Astrocyte of the cerebellum (primary cell): ENCODE results near the gene SORL1-AS1.
"Not testable (repeated sequence)": the region's sequence is repeated elsewhere in the genome, so short reads cannot be mapped to it uniquely, and the experiment has no call there.

Source experiments
- DNase-seq: peaks from one replicate; pipeline ENCODE4 v3.0.0-alpha.2; 2011; ENCODE audit warnings: low read depth
- H3K4me3 ChIP-seq: 2 replicates; pipeline ENCODE4 v1.5.1; 2011; ENCODE audit warnings: mild to moderate bottlenecking, low read depth, low read length, moderate library complexity
- in situ Hi-C: cut with HindIII; loops from 2 replicates; pipeline ENCODE4 v1.10.0; 2017; ENCODE audit warnings: low sequenced_read_pairs
- TF ChIP-seq, protein P1 (sequence below): IDR thresholded peaks from 2 replicates; pipeline ENCODE4 v1.5.1; 2012; ENCODE audit warnings: low read length, low read depth, moderate library complexity, mild to moderate bottlenecking; ENCODE audit errors: missing control alignments

Gene SORL1-AS1

DNA sequence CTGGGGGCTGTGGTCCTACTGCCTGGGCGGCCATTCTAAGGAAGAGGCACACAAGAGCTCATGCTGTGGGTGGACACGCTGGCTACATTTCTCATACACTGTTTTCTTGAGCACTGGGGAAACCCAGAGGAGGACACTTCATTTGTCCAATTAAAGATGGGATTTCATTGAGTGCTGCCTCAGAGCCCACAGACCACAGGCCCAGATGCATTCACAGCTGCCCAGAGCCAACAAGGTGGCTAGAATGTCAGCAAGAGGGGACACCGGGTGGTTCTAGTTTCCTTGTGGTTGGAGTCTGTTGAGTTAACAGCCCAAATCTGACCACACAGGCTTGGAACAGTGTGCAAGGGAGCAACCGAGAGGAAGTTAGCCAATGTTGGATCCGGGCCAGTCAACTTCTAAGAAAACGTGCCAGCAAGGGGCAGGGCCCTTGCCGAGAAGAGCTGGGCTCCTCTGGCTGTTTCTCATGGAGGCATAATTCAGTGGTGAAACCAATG, 35.7 kb downstream of the SORL1-AS1 start:
- in situ Hi-C loops, result no loop called here
- peak; percentile 99 for DNase-seq
- no peak overlapping the region for H3K4me3 ChIP-seq
- TF ChIP-seq, protein P1, sequence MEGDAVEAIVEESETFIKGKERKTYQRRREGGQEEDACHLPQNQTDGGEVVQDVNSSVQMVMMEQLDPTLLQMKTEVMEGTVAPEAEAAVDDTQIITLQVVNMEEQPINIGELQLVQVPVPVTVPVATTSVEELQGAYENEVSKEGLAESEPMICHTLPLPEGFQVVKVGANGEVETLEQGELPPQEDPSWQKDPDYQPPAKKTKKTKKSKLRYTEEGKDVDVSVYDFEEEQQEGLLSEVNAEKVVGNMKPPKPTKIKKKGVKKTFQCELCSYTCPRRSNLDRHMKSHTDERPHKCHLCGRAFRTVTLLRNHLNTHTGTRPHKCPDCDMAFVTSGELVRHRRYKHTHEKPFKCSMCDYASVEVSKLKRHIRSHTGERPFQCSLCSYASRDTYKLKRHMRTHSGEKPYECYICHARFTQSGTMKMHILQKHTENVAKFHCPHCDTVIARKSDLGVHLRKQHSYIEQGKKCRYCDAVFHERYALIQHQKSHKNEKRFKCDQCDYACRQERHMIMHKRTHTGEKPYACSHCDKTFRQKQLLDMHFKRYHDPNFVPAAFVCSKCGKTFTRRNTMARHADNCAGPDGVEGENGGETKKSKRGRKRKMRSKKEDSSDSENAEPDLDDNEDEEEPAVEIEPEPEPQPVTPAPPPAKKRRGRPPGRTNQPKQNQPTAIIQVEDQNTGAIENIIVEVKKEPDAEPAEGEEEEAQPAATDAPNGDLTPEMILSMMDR, result no peak

DNA sequence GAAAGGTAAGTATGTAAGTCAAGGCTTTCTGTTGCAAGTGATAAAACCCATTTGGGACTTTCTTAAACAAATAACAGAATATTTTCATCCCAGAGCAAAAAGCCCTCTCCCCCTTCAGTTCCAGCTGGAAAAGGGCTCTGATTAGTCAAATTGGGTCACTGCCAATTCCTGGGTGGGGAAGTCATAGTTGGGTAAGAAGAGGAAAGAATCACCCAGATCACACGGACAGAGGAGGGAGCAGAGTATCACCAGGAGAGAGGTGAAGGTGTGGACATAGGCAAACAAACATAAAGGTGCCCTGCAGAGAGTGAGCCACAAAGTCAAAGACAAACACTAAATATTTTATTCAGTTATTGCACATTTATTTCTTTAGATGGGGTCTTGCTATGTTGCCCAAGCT, 36.9 kb downstream of the SORL1-AS1 start:
- TF ChIP-seq, protein P1, result no peak
- DNase-seq, result no peak
- in situ Hi-C loops, result no loop called here
- H3K4me3 ChIP-seq, result no peak overlapping the region

DNA sequence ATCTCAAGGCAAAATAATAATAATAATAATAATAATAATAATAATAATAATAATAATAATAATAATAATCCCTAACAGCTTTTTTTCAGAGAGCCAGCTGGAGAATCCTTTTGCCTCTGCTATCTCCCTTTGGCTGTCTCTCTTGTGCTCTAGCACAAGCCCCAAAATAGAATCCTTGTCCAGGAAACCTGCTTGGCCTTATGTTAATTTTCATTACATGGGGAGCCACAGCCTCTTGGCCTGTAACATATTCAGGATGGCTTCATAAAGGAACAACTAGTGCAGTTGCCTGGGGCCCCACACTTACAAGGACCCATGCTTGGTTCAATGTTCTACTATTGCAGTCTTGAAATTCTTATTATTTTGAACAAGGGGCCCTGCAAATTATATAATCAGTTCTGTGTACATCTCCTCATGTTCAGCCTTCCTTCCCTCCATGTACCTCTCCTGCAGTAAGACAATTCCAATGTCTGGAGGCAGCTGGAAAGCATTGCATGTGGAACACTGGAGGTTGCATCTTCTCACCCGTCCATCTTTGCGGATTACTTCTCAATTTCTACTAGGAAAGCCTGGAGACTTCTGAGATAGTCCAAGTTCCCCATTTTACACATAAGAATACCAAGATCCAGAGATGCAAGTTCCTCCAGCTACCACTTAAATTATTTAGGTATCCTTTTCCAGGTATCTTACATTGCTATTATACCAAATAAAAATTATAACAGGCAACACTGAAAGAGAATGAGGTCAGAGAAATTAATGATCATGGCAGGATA, 38.4 kb downstream of the SORL1-AS1 start:
- H3K4me3 ChIP-seq, result no peak overlapping the region
- no peak for DNase-seq
- in situ Hi-C loops, result no loop called here
- TF ChIP-seq, protein P1, result no peak

DNA sequence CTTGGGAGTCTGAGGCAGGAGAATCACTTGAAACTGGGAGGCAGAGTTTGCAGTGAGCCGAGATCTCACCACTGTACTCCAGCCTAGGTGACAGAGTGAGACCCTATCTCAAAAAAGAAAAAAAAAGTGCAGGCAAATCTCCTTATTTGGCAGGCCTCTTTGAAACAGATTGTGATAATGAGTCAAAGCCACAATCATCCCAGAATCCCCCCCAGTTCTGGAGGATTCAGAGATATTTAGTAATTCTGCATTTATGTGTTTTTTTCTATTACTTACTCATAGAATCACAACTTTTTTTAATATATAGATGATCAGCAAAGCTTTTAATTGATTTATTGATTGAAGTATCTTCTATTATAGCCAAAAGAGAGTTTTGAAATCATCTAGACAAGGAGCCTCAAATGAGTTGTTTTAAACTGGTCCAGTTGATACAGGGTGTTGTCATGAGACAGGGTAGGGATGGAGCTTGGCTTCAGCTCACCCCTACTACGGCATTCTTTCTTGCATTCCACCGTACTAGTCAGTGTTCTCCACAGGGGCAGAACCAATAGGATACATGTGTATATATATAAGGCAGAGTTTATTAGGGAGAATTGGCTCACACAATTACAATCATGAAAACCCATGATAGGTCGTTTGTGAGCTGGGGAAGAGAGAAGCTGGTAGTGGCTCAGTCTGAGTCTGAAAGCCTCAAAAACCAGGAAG, 39.9 kb downstream of the SORL1-AS1 start:
- H3K4me3 ChIP-seq, result no peak overlapping the region
- TF ChIP-seq, protein P1, result no peak
- in situ Hi-C loops, result no loop called here
- DNase-seq, result no peak

DNA sequence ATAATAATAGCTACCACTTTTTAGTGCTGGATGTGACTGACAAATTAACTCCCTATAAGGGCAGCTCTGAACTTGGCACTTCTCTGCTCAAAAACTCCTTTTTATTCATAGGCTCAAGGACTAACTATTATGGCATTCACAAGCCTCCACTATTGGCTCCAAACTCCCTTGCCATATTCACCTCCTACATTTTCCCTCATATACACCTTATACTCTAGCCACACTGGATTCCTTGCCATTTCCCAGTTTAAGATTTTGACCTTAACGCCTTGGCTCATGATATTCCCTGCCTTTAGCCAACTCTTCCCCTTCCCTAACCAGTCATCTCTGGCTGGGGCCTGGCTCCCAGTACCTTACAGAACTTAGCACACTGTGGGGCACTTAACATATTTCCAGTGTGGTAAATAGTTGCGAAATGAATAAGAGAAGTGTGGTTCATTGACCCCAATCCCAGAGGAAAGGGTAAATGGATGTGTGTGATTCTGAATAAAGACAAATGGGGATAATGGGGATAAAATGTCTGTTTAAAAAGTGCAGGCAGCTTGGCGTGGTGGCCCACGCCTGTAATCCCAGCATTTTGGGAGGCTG, 40.7 kb downstream of the SORL1-AS1 start:
- DNase-seq, result no peak
- H3K4me3 ChIP-seq, result no peak overlapping the region
- TF ChIP-seq, protein P1, result no peak
- in situ Hi-C loops, result no loop called here

DNA sequence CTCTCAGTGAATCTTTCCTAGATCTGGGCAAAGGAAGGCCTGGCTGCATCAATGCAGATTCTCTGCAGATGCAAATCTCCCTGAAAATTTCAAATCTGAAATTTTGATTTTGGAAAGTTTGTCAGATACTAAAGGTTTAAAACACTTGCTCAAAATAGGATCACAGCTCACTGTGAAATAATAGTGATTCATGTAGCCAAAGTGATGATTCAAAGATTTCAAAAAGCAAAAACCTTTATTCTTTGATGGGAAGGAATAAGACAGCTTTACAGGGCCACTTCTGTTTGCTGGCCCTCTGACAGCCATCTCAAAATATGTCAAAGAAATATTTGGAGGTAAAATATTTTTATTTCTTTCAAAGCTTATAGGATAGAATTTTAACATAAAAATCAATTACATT, 41.4 kb downstream of the SORL1-AS1 start:
- H3K4me3 ChIP-seq, DNase-seq, in situ Hi-C loops: not testable (repeated sequence)

DNA sequence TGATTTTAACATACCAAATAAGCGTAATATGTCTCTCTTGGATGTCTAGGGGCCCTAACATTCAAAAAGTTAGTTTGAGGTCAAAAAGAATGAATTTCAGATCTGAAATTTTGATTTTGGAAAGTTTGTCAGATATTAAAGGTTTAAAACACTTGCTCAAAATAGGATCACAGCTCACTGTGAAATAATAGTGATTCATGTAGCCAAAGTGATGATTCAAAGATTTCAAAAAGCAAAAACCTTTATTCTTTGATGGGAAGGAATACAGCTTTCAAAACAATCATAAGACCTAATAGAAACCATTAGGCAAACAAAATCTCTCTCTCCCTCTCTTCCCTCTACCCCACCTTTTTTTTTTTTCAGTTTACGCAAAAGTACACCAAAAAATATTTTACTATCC, 42.7 kb downstream of the SORL1-AS1 start:
- H3K4me3 ChIP-seq, in situ Hi-C loops, DNase-seq: not testable (repeated sequence)
